ENCODE results near the gene LRCH1. TPM values are rescaled to one million over a fixed set of nuclear protein-coding genes. Genes with fewer than 3 reads are reported as not detected.
A peak's percentile ranks its signal among the peaks of the same experiment; 100 is the strongest.

The LRCH1 gene
- total RNA-seq, 1 donor: 6.9 TPM

DNA sequence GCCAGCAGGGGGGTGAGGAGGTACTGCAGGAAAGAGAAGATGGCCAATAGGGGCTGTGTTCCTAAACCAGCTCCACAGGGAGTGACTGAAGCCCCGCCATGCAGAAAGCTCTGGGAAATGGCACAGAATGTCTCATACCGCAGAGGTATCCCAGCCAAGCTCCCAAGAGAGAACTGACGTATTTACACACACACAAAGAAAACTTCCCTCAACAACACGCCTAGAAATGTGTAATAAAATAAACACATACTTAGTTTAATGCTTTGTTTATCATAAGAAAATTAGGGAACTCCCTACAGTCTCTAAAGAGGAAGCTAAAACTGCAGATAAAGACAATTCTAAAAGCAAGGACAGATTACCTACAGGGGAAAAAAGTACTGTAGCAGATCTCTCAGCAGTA lies 204.0 kb downstream of the LRCH1 start:
- DNase-seq (ENCODE audit: insufficient read length, low spot score, missing footprints): peak; percentile 83
- peaks cover 11% of the 10 kb centered on the region for H3K4me1 ChIP-seq (ENCODE audit: insufficient read depth, low read length)
- no peaks in the 10 kb centered on the region for H3K9me3 ChIP-seq (ENCODE audit: low read depth, low read length)
- H3K4me2 ChIP-seq (ENCODE audit: insufficient read depth, low read length): peak overlapping the region; percentile 14
- no peaks in the 10 kb centered on the region for H4K20me1 ChIP-seq (ENCODE audit: insufficient read depth, low read length)
- H3K36me3 ChIP-seq (ENCODE audit: insufficient read depth, low read length): no peaks in the 10 kb centered on the region
- H3K27ac ChIP-seq (ENCODE audit: low read depth, low read length): no peak overlapping the region
- no peaks in the 10 kb centered on the region for H3K79me2 ChIP-seq (ENCODE audit: insufficient read depth, low read length)
- no peaks in the 10 kb centered on the region for H3K27me3 ChIP-seq (ENCODE audit: insufficient read depth, low read length)
- TF ChIP-seq, protein P1, sequence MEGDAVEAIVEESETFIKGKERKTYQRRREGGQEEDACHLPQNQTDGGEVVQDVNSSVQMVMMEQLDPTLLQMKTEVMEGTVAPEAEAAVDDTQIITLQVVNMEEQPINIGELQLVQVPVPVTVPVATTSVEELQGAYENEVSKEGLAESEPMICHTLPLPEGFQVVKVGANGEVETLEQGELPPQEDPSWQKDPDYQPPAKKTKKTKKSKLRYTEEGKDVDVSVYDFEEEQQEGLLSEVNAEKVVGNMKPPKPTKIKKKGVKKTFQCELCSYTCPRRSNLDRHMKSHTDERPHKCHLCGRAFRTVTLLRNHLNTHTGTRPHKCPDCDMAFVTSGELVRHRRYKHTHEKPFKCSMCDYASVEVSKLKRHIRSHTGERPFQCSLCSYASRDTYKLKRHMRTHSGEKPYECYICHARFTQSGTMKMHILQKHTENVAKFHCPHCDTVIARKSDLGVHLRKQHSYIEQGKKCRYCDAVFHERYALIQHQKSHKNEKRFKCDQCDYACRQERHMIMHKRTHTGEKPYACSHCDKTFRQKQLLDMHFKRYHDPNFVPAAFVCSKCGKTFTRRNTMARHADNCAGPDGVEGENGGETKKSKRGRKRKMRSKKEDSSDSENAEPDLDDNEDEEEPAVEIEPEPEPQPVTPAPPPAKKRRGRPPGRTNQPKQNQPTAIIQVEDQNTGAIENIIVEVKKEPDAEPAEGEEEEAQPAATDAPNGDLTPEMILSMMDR (IDR thresholded peaks at IDR 0.05; ENCODE audit: extremely low read depth, low read depth, low read length): no peak
- no peak overlapping the region for H3K4me3 ChIP-seq (ENCODE audit: insufficient read depth, low read length)
- no peak overlapping the region for H2AFZ ChIP-seq (ENCODE audit: low read length)

- Histone ChIP-seq H3K79me2 (ENCODE audit: insufficient read depth, low read length) (no peaks in the 10 kb centered on the region), H3K27me3 (ENCODE audit: insufficient read depth, low read length) (no peaks in the 10 kb centered on the region), H3K4me2 (ENCODE audit: insufficient read depth, low read length) (peak overlapping the region; percentile 14), H4K20me1 (ENCODE audit: insufficient read depth, low read length) (no peaks in the 10 kb centered on the region), H3K36me3 (ENCODE audit: insufficient read depth, low read length) (no peaks in the 10 kb centered on the region), H2AFZ (ENCODE audit: low read length) (no peak overlapping the region), H3K27ac (ENCODE audit: low read depth, low read length) (no peak overlapping the region), H3K4me1 (ENCODE audit: insufficient read depth, low read length) (peaks cover 10% of the 10 kb centered on the region), H3K9me3 (ENCODE audit: low read depth, low read length) (no peaks in the 10 kb centered on the region), H3K4me3 (ENCODE audit: insufficient read depth, low read length) (no peak overlapping the region)
- TF ChIP-seq, protein P1 (IDR thresholded peaks at IDR 0.05; ENCODE audit: extremely low read depth, low read depth, low read length): no peak
- no peak for DNase-seq (ENCODE audit: insufficient read length, low spot score, missing footprints)
These were observed 204.7 kb downstream of the LRCH1 start for GRCh38 chr13:46757640-46758039.

DNA sequence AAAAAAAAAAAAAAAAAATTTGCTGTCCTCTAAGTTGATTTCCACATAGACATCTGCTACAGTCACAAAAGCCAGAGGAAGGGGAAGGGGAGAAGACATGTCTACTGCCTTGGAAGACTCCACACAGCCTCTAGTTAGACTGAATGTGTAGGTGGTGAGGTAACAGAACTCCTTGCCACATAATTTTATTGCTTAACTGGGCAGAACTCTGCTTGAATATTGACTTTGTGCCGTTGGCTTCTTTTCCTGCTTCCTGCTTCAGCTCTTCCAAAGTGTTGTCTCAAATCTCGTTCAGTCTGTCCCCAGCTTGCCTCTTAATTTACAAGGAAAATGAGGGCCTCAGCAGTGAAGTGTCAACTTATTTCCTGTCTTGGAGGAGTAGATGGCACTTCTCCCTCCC lies 206.9 kb downstream of the LRCH1 start:
- H4K20me1 ChIP-seq (ENCODE audit: insufficient read depth, low read length): no peaks in the 10 kb centered on the region
- H3K27ac ChIP-seq (ENCODE audit: low read depth, low read length): no peak overlapping the region
- H3K4me1 ChIP-seq (ENCODE audit: insufficient read depth, low read length): peaks cover 19% of the 10 kb centered on the region
- H3K9me3 ChIP-seq (ENCODE audit: low read depth, low read length): no peaks in the 10 kb centered on the region
- H3K4me2 ChIP-seq (ENCODE audit: insufficient read depth, low read length): no peak overlapping the region
- H3K36me3 ChIP-seq (ENCODE audit: insufficient read depth, low read length): no peaks in the 10 kb centered on the region
- no peaks in the 10 kb centered on the region for H3K27me3 ChIP-seq (ENCODE audit: insufficient read depth, low read length)
- H3K79me2 ChIP-seq (ENCODE audit: insufficient read depth, low read length): no peaks in the 10 kb centered on the region
- peak overlapping the region; percentile 67 for H2AFZ ChIP-seq (ENCODE audit: low read length)
- no peak overlapping the region for H3K4me3 ChIP-seq (ENCODE audit: insufficient read depth, low read length)
- no peak for DNase-seq (ENCODE audit: insufficient read length, low spot score, missing footprints)
- TF ChIP-seq, protein P1 (IDR thresholded peaks at IDR 0.05; ENCODE audit: extremely low read depth, low read depth, low read length): no peak

GRCh38 chr13:46761174-46761573 lies 208.2 kb downstream of the LRCH1 start:
- no peak overlapping the region for H3K4me3 ChIP-seq (ENCODE audit: insufficient read depth, low read length)
- H3K27ac ChIP-seq (ENCODE audit: low read depth, low read length): no peak overlapping the region
- no peak overlapping the region for H3K4me2 ChIP-seq (ENCODE audit: insufficient read depth, low read length)
- H2AFZ ChIP-seq (ENCODE audit: low read length): no peak overlapping the region
- H3K27me3 ChIP-seq (ENCODE audit: insufficient read depth, low read length): no peaks in the 10 kb centered on the region
- no peaks in the 10 kb centered on the region for H3K9me3 ChIP-seq (ENCODE audit: low read depth, low read length)
- no peak for DNase-seq (ENCODE audit: insufficient read length, low spot score, missing footprints)
- no peaks in the 10 kb centered on the region for H3K36me3 ChIP-seq (ENCODE audit: insufficient read depth, low read length)
- TF ChIP-seq, protein P1 (IDR thresholded peaks at IDR 0.05; ENCODE audit: extremely low read depth, low read depth, low read length): no peak
- peaks cover 19% of the 10 kb centered on the region for H3K4me1 ChIP-seq (ENCODE audit: insufficient read depth, low read length)
- no peaks in the 10 kb centered on the region for H3K79me2 ChIP-seq (ENCODE audit: insufficient read depth, low read length)
- H4K20me1 ChIP-seq (ENCODE audit: insufficient read depth, low read length): no peaks in the 10 kb centered on the region
